HFFc6 (cell line): ENCODE measurements around the gene IRX4. TPM values are rescaled to one million over a fixed set of nuclear protein-coding genes. Genes with fewer than 3 reads are reported as not detected.

Source experiments
- DNase-seq: peaks from one replicate; pipeline ENCODE4 v3.0.0-alpha.2; 2018
- H3K27ac Mint-ChIP-seq: 2 replicates; pipeline ENCODE4 v1.8.0; 2020; ENCODE audit warnings: mild to moderate bottlenecking, mixed read lengths
- H3K27me3 Mint-ChIP-seq: 2 replicates; pipeline ENCODE4 v1.8.0; 2021; ENCODE audit warnings: mild to moderate bottlenecking, moderate library complexity, mixed read lengths; ENCODE audit not compliant: insufficient read depth
- H3K36me3 Mint-ChIP-seq: 2 replicates; pipeline ENCODE4 v1.8.0; 2021; ENCODE audit warnings: low read depth, mixed read lengths
- H3K4me1 Mint-ChIP-seq: 2 replicates; pipeline ENCODE4 v1.8.0; 2020; ENCODE audit warnings: low read depth, mixed read lengths
- H3K4me3 Mint-ChIP-seq: 2 replicates; pipeline ENCODE4 v1.8.0; 2020; ENCODE audit warnings: mild to moderate bottlenecking, moderate library complexity, mixed read lengths
- H3K9me3 Mint-ChIP-seq: 2 replicates; pipeline ENCODE4 v1.8.0; 2020; ENCODE audit warnings: mild to moderate bottlenecking, mixed read lengths
- CTCF ChIP-seq: fragments of 200-600 bp; sonication (generic); IDR thresholded peaks from 2 replicates; pipeline ENCODE4 v1.5.0; 2021; ENCODE audit warnings: antibody characterized with exemption, mild to moderate bottlenecking
- total RNA-seq, 6 experiments: library from RNA; stranded (reverse); fragmentation: NEBNext Ultra II Directional; extraction: Animal tissue kit (Norgen Biotek cat#: 25700); gene quantifications; 2 replicates in 1 of 6; 3 replicates in 5 of 6; pipeline ENCODE4 v1.2.3, GENCODE V29; 2021

The IRX4 gene
- total RNA-seq, 6 experiments from 2014 or later, result not detected

- H3K27ac Mint-ChIP-seq, result no peak overlapping the region
- no peak for TF ChIP-seq CTCF
- H3K4me3 Mint-ChIP-seq, result no peak overlapping the region
- DNase-seq, result no peak
- no peaks in the 10 kb centered on the region for H3K4me1 Mint-ChIP-seq
- H3K9me3 Mint-ChIP-seq, result no peaks in the 10 kb centered on the region; the same call in 1 of the 2 replicates
- H3K27me3 Mint-ChIP-seq, result peaks cover 20% of the 10 kb centered on the region
- H3K36me3 Mint-ChIP-seq, result 0 out of 2 replicates have a peak, but pooled peaks cover 4% of the 10 kb centered on the region
These were observed 33.6 kb upstream of the IRX4 start for GRCh38 chr5:1916041-1917001.

GRCh38 chr5:1915316-1915715 is 32.6 kb upstream of the IRX4 start:
- no peaks in the 10 kb centered on the region; the same call in 1 of the 2 replicates for H3K9me3 Mint-ChIP-seq
- no peaks in the 10 kb centered on the region for H3K4me1 Mint-ChIP-seq
- H3K4me3 Mint-ChIP-seq, result no peak overlapping the region
- no peak overlapping the region for H3K27ac Mint-ChIP-seq
- H3K27me3 Mint-ChIP-seq, result peaks cover 21% of the 10 kb centered on the region
- DNase-seq, result no peak
- no peak for TF ChIP-seq CTCF
- 0 out of 2 replicates have a peak, but pooled peaks cover 4% of the 10 kb centered on the region for H3K36me3 Mint-ChIP-seq

- Mint-ChIP-seq H3K4me1 (no peaks in the 10 kb centered on the region), H3K27ac (no peak overlapping the region), H3K27me3 (peaks cover 19% of the 10 kb centered on the region), H3K9me3 (no peaks in the 10 kb centered on the region; the same call in 1 of the 2 replicates), H3K4me3 (no peak overlapping the region), H3K36me3 (0 out of 2 replicates have a peak, but pooled peaks cover 4% of the 10 kb centered on the region)
- no peak for TF ChIP-seq CTCF
- no peak for DNase-seq
These were observed 31.7 kb upstream of the IRX4 start for GRCh38 chr5:1914471-1914870.

GRCh38 chr5:1913578-1913977 is 30.9 kb upstream of the IRX4 start:
- no peak overlapping the region for H3K27ac Mint-ChIP-seq

More at GRCh38 chr5:1913578-1913977, 30.9 kb upstream of the IRX4 start:
- Mint-ChIP-seq H3K36me3 (0 out of 2 replicates have a peak, but pooled peaks cover 4% of the 10 kb centered on the region), H3K4me3 (no peak overlapping the region), H3K27me3 (peaks cover 21% of the 10 kb centered on the region), H3K4me1 (no peaks in the 10 kb centered on the region), H3K9me3 (no peaks in the 10 kb centered on the region; the same call in 1 of the 2 replicates)
- TF ChIP-seq CTCF, result no peak
- DNase-seq, result no peak
